Lower leg skin (tissue), 3 donors: Measurements from ENCODE around the gene PRDM16.

Experiments used
- POLR2A ChIP-seq, 2 donors: fragments of 450-650 bp; IDR thresholded peaks; one replicate each; pipeline ENCODE4 v1.6.1; 2016 to 2017; ENCODE audit warnings: antibody characterized with exemption in 2 of 2, mild to moderate bottlenecking in 1 of 2, moderate library complexity in 1 of 2
- TF ChIP-seq, protein P1 (sequence below), 3 donors: fragments of 450-650 bp; IDR thresholded peaks; one replicate each; pipeline ENCODE4 v1.5.1; 2016; ENCODE audit warnings: antibody characterized with exemption in 3 of 3, mild to moderate bottlenecking in 3 of 3, moderate library complexity in 2 of 3

DNA sequence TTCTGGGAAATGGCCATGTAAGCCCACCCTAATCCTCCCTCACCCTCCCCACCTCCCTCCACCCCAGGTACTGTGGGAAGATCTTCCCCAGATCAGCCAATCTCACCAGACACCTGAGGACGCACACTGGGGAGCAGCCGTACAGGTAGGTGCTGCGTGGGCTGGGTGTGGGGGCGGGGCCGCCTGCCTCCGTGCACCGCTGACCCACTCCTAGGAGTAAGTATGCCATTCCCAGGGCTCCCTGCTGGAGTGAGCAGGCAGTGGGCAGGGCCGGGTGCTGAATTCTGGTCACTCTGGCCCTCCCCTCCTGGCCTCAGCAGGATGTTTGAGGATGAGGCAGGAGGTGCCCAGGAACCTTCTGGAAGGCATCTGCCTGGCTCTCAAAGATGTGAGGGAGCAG lies 349.6 kb downstream of the PRDM16 start:
- TF ChIP-seq, protein P1, sequence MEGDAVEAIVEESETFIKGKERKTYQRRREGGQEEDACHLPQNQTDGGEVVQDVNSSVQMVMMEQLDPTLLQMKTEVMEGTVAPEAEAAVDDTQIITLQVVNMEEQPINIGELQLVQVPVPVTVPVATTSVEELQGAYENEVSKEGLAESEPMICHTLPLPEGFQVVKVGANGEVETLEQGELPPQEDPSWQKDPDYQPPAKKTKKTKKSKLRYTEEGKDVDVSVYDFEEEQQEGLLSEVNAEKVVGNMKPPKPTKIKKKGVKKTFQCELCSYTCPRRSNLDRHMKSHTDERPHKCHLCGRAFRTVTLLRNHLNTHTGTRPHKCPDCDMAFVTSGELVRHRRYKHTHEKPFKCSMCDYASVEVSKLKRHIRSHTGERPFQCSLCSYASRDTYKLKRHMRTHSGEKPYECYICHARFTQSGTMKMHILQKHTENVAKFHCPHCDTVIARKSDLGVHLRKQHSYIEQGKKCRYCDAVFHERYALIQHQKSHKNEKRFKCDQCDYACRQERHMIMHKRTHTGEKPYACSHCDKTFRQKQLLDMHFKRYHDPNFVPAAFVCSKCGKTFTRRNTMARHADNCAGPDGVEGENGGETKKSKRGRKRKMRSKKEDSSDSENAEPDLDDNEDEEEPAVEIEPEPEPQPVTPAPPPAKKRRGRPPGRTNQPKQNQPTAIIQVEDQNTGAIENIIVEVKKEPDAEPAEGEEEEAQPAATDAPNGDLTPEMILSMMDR (IDR thresholded peaks at IDR 0.05): no peak
- TF ChIP-seq POLR2A (IDR thresholded peaks at IDR 0.05): no peak
